Measurements from ENCODE around the gene MPHOSPH10.
"Not testable (repeated sequence)": the region's sequence is repeated elsewhere in the genome, so short reads cannot be mapped to it uniquely, and the experiment has no call there.

The MPHOSPH10 gene

GRCh38 chr2:71121479-71121878, 9.0 kb upstream of the MPHOSPH10 start:
- intact Hi-C loops (cut with DNase I): no loop called here
- no peak for DNase-seq

- intact Hi-C loops (cut with DNase I): no loop called here
- no peak for DNase-seq
Observed at GRCh38 chr2:71122387-71123298, 7.8 kb upstream of the MPHOSPH10 start.

- intact Hi-C loops (cut with DNase I): no loop called here
Observed at GRCh38 chr2:71125506-71126294, 4.7 kb upstream of the MPHOSPH10 start.

GRCh38 chr2:71126957-71127356, 3.5 kb upstream of the MPHOSPH10 start:
- DNase-seq: no peak
- intact Hi-C loops (cut with DNase I): no loop called here

More at GRCh38 chr2:71125506-71126294, 4.7 kb upstream of the MPHOSPH10 start:
- DNase-seq: no peak

GRCh38 chr2:71129114-71129901, 1.1 kb upstream of the MPHOSPH10 start:
- intact Hi-C loops (cut with DNase I): loop anchor here (2.0 kb wide), 1 partner anchor 61 kb away; the partner anchor contains the start of gene NAGK
- DNase-seq: no peak

- intact Hi-C loops (cut with DNase I): loop anchor here (2.0 kb wide), 1 partner anchor 61 kb away; the partner anchor contains the start of gene NAGK
- DNase-seq: no peak
Observed at GRCh38 chr2:71129902-71130151, 607 bp upstream of the MPHOSPH10 start.

- DNase-seq: no peak
- intact Hi-C loops (cut with DNase I): no loop called here
Observed at GRCh38 chr2:71130905-71131244, 441 bp downstream of the MPHOSPH10 start.

GRCh38 chr2:71131387-71132166, 1.1 kb downstream of the MPHOSPH10 start:
- intact Hi-C loops (cut with DNase I); DNase-seq: not testable (repeated sequence)

GRCh38 chr2:71133603-71134002, 3.2 kb downstream of the MPHOSPH10 start:
- intact Hi-C loops (cut with DNase I): no loop called here
- no peak for DNase-seq

GRCh38 chr2:71136174-71136573, 5.7 kb downstream of the MPHOSPH10 start:
- DNase-seq: no peak
- intact Hi-C loops (cut with DNase I): no loop called here

- DNase-seq: no peak
- intact Hi-C loops (cut with DNase I): no loop called here
Observed at GRCh38 chr2:71143782-71144181, 13.3 kb downstream of the MPHOSPH10 start.

GRCh38 chr2:71148506-71149063, 18.2 kb downstream of the MPHOSPH10 start:
- intact Hi-C loops (cut with DNase I): no loop called here
- no peak for DNase-seq

GRCh38 chr2:71150082-71150816, 19.8 kb downstream of the MPHOSPH10 start:
- DNase-seq: no peak
- intact Hi-C loops (cut with DNase I): no loop called here

GRCh38 chr2:71151620-71152019, 21.2 kb downstream of the MPHOSPH10 start:
- intact Hi-C loops (cut with DNase I): no loop called here
- no peak for DNase-seq

GRCh38 chr2:71153585-71154224, 23.3 kb downstream of the MPHOSPH10 start:
- intact Hi-C loops (cut with DNase I): no loop called here

GRCh38 chr2:71154279-71154678, 23.8 kb downstream of the MPHOSPH10 start:
- intact Hi-C loops (cut with DNase I): no loop called here
- DNase-seq: no peak

More at GRCh38 chr2:71153585-71154224, 23.3 kb downstream of the MPHOSPH10 start:
- no peak for DNase-seq

GRCh38 chr2:71154798-71155197, 24.4 kb downstream of the MPHOSPH10 start:
- intact Hi-C loops (cut with DNase I): no loop called here
- no peak for DNase-seq

- DNase-seq: no peak
- intact Hi-C loops (cut with DNase I): no loop called here
Observed at GRCh38 chr2:71155846-71156245, 25.4 kb downstream of the MPHOSPH10 start.

GRCh38 chr2:71156573-71156972, 26.1 kb downstream of the MPHOSPH10 start:
- intact Hi-C loops (cut with DNase I): no loop called here
- peak in 1 of 10 donors; percentile 79 for DNase-seq
